ENCODE data around the gene ARHGAP9. TPM values are rescaled to one million over a fixed set of nuclear protein-coding genes. Genes with fewer than 3 reads are reported as not detected.

ARHGAP9 gene
- total RNA-seq, 6 experiments from 2014 or later, result 3.5 to 11.0 (median 6.8) TPM

- peak in 2 of 4 donors; percentile 0 to 3 for ATAC-seq
- intact Hi-C loops (cut with DNase I), result no loop called here
These were observed 43.4 kb upstream of the ARHGAP9 start for GRCh38 chr12:57522887-57523705.

GRCh38 chr12:57522011-57522886, 42.6 kb upstream of the ARHGAP9 start, which contains the start of gene MBD6:
Gene MBD6 (plus strand): TSS chr12:57522824. CDS start chr12:57524304, 1,480 bp downstream.
- DNase-seq (peak; percentile 95 to 96 (median 95)), ATAC-seq (peak; percentile 36 to 69 (median 50))
- WGBS (ENCODE audit: insufficient coverage, low coverage, low lambda C conversion rate, missing lambda C conversion rate), result 0% methylated on average over 9 of the region's 57 CpGs
- H3K4me1 ChIP-seq, result peaks cover 0 to 48% (median 19%) of the 10 kb centered on the region in 4 donors
- intact Hi-C loops (cut with DNase I), result no loop called here
- peak within 1 kb of the TSS; percentile 76 to 83 (median 80) for H3K4me3 ChIP-seq
- H3K9me3 ChIP-seq, result no peaks in the 10 kb centered on the region
- TF ChIP-seq CTCF (IDR thresholded peaks at IDR 0.05), result no peak
- TF ChIP-seq POLR2A (IDR thresholded peaks at IDR 0.05), result peak; percentile 49
- peak within 1 kb of the TSS; percentile 97 to 98 (median 97) for H3K27ac ChIP-seq
- H3K36me3 ChIP-seq, result peaks cover 1 to 36% (median 10%) of the 10 kb centered on the region in 4 donors
- no peaks in the 10 kb centered on the region for H3K27me3 ChIP-seq

More at GRCh38 chr12:57522887-57523705, 43.4 kb upstream of the ARHGAP9 start:
- peak; percentile 73 to 85 (median 73) for DNase-seq
- under 1% methylated on average over 19 of the region's 38 CpGs for WGBS (ENCODE audit: insufficient coverage, low coverage, low lambda C conversion rate, missing lambda C conversion rate)
- H3K4me3 ChIP-seq, result peak overlapping the region; percentile 76 to 83 (median 80)
- peak overlapping the region; percentile 97 to 98 (median 97) for H3K27ac ChIP-seq
- H3K4me1 ChIP-seq, result peaks cover 0 to 44% (median 19%) of the 10 kb centered on the region in 4 donors
- TF ChIP-seq POLR2A (IDR thresholded peaks at IDR 0.05), result peak; percentile 17
- TF ChIP-seq CTCF (IDR thresholded peaks at IDR 0.05), result no peak
- peaks cover 0 to 37% (median 11%) of the 10 kb centered on the region in 4 donors for H3K36me3 ChIP-seq
- no peaks in the 10 kb centered on the region for H3K27me3 ChIP-seq
- no peaks in the 10 kb centered on the region for H3K9me3 ChIP-seq

- TF ChIP-seq POLR2A (IDR thresholded peaks at IDR 0.05) (no peak), CTCF (IDR thresholded peaks at IDR 0.05) (no peak)
- peaks cover 0 to 48% (median 19%) of the 10 kb centered on the region in 4 donors for H3K4me1 ChIP-seq
- peak overlapping the region; percentile 97 to 98 (median 97) for H3K27ac ChIP-seq
- no peak for ATAC-seq
- peaks cover 6 to 37% (median 15%) of the 10 kb centered on the region in 4 donors for H3K36me3 ChIP-seq
- H3K4me3 ChIP-seq, result peak overlapping the region in 2 of 3 donors; percentile 80 to 83
- H3K27me3 ChIP-seq, result no peaks in the 10 kb centered on the region
- H3K9me3 ChIP-seq, result no peaks in the 10 kb centered on the region
- peak; percentile 42 to 72 (median 63) for DNase-seq
- WGBS (ENCODE audit: insufficient coverage, low coverage, low lambda C conversion rate, missing lambda C conversion rate), result 43% methylated on average over 17 of the region's 17 CpGs
- intact Hi-C loops (cut with DNase I), result no loop called here
These were observed 41.9 kb upstream of the ARHGAP9 start for GRCh38 chr12:57521525-57522010.
